Esophagus muscularis mucosa (tissue), 4 donors: Measurements from ENCODE around the gene GNG13. TPM values are rescaled to one million over a fixed set of nuclear protein-coding genes. Genes with fewer than 3 reads are reported as not detected.

ENCODE experiments used
- DNase-seq: peaks from one replicate; pipeline ENCODE4 v3.0.0-alpha.2; 2017; ENCODE audit errors: extremely low spot score
- H3K27ac ChIP-seq, 4 donors: fragments of 200-600 bp; sonication (generic); replicated peaks in 1 of 4; 1 replicate in 3 of 4; 2 replicates in 1 of 4; pipeline ENCODE4 v1.5.1; 2016 to 2019; ENCODE audit warnings: mild to moderate bottlenecking in 1 of 4
- H3K27me3 ChIP-seq, 4 donors: fragments of 200-600 bp; sonication (generic); one replicate each; pipeline versions ENCODE4 v1.5.1 to v1.6.0; 2016 to 2019
- H3K36me3 ChIP-seq, 4 donors: fragments of 200-600 bp; sonication (generic); one replicate each; pipeline ENCODE4 v1.5.1; 2016 to 2019
- H3K4me1 ChIP-seq, 4 donors: fragments of 200-600 bp; sonication (generic); one replicate each; pipeline ENCODE4 v1.5.1; 2016 to 2019
- H3K4me3 ChIP-seq, 4 donors: fragments of 200-600 bp; sonication (generic); 1 replicate in 2 of 4; 2 replicates in 2 of 4; pipeline ENCODE4 v1.5.1; 2016 to 2019; ENCODE audit warnings: mild to moderate bottlenecking in 4 of 4, moderate library complexity in 1 of 4
- H3K9me3 ChIP-seq, 4 donors: fragments of 200-600 bp; sonication (generic); 1 replicate in 3 of 4; 2 replicates in 1 of 4; pipeline ENCODE4 v1.5.1; 2016 to 2019
- EP300 ChIP-seq: sonication (generic); formaldehyde crosslinking; IDR thresholded peaks from one replicate; pipeline ENCODE4 v1.6.1; 2017; ENCODE audit warnings: antibody characterized with exemption
- POLR2A ChIP-seq: fragments of 450-650 bp; IDR thresholded peaks from one replicate; pipeline ENCODE4 v1.6.1; 2017; ENCODE audit warnings: antibody characterized with exemption, moderate library complexity, mild to moderate bottlenecking, low read depth
- POLR2AphosphoS5 ChIP-seq, 2 donors: sonication (generic); formaldehyde crosslinking; IDR thresholded peaks; one replicate each; pipeline ENCODE4 v1.6.1; 2017; ENCODE audit warnings: antibody characterized with exemption in 2 of 2
- WGBS: methylation state at CpG from one replicate; pipeline ENCODE4 v1.1.5; 2018; 5-methylcytosine and 5-hydroxymethylcytosine counted together
- intact Hi-C: fragments of 100-400 bp; cut with DNase I; formaldehyde crosslinking; loops from one replicate; pipeline ENCODE4 v1.15.1; 2023
- total RNA-seq, 4 donors: library from RNA; depleted of rRNA; stranded (reverse); fragments of >200 nt; gene quantifications; one replicate each; pipeline versions ENCODE4 v1.1.0 to v1.2.1, GENCODE V29; 2016
- TF ChIP-seq, protein P1 (sequence below), 3 experiments: fragments of 200-600 bp in 2 of 3; fragments of 450-650 bp in 1 of 3; sonication (generic) in 2 of 3; IDR thresholded peaks; one replicate each; pipeline ENCODE4 v1.5.1; 2017 to 2019; ENCODE audit warnings: antibody characterized with exemption in 3 of 3, mild to moderate bottlenecking in 2 of 3, moderate library complexity in 1 of 3

The GNG13 gene
- total RNA-seq, 4 donors from 2014 or later: not detected

DNA sequence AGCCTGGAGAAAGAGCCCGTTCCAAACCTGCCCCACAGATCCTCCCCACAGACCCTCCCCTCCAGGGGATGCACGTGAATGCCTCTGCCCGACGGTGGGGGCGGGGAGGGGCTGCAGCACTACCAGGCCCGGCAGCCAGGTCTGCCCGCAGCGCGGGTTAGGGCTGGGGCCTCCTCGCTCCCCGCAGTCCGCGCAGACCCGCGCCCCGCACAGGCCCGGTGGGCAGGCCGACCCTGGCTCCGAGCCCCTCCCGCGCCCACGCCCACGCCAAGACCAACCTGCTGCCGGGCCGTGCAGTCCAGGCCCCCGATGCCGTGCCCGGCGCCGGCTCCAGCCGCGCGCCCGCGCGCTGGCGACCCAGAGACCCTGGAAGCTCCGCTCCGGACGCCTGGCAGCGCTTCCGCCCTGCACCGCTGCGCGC lies 12.5 kb downstream of the GNG13 start, which contains the start of gene RPUSD1:
RPUSD1 (minus strand) TSS at position 404 of the 421 bp plus-strand sequence. CDS start 644 bp downstream, outside the sequence.
- TF ChIP-seq EP300 (no peak), POLR2A (no peak), POLR2AphosphoS5 (IDR thresholded peaks at IDR 0.05) (no peak)
- TF ChIP-seq, protein P1, sequence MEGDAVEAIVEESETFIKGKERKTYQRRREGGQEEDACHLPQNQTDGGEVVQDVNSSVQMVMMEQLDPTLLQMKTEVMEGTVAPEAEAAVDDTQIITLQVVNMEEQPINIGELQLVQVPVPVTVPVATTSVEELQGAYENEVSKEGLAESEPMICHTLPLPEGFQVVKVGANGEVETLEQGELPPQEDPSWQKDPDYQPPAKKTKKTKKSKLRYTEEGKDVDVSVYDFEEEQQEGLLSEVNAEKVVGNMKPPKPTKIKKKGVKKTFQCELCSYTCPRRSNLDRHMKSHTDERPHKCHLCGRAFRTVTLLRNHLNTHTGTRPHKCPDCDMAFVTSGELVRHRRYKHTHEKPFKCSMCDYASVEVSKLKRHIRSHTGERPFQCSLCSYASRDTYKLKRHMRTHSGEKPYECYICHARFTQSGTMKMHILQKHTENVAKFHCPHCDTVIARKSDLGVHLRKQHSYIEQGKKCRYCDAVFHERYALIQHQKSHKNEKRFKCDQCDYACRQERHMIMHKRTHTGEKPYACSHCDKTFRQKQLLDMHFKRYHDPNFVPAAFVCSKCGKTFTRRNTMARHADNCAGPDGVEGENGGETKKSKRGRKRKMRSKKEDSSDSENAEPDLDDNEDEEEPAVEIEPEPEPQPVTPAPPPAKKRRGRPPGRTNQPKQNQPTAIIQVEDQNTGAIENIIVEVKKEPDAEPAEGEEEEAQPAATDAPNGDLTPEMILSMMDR (IDR thresholded peaks at IDR 0.05): no peak
- H3K9me3 ChIP-seq: no peaks in the 10 kb centered on the region
- peaks cover 23 to 51% (median 37%) of the 10 kb centered on the region in 4 donors for H3K4me1 ChIP-seq
- H3K4me3 ChIP-seq: peak within 1 kb of the TSS; percentile 86 to 99 (median 96)
- DNase-seq: no peak
- 4% methylated on average over 14 of the region's 45 CpGs for WGBS
- H3K27me3 ChIP-seq: peaks cover 0 to 10% (median 3%) of the 10 kb centered on the region in 4 donors
- peak within 1 kb of the TSS; percentile 68 to 84 (median 80) for H3K27ac ChIP-seq
- intact Hi-C loops: no loop called here
- H3K36me3 ChIP-seq: peaks cover 0 to 38% (median 20%) of the 10 kb centered on the region in 4 donors

DNA sequence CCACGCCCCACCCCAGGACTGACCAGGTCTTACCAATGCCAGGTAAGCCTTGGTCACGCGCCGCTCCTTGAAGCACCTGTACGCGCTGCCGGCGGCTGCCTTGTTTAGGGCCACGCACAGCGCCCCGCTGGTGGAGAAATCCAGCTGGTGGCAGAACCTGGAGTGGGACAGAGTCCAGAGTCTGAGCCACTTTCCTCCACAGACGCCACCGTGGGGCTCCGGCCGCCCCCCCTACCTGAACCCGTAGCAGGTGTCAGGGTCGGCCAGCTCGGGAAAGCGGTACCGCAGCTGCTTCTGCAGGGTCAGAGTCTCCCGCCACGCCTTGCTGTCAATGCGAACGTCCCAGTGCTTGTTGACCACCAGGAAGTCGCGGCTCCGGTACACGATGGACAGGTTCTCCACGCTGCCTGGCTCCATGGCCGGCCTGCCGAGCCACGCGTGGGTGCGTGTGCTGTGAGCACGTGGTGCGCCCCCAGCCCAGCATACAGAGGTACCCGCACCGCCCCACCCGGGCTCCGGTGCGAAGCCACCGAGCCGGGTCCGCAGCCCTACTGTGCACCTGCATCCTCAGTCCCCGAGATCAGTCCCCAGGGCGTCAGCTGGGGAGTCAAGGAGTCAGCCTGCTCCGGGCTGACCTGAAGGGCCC lies 13.1 kb downstream of the GNG13 start:
- Histone ChIP-seq H3K4me1 (peaks cover 23 to 51% (median 37%) of the 10 kb centered on the region in 4 donors), H3K27ac (peak overlapping the region; percentile 68 to 84 (median 80)), H3K36me3 (peaks cover 0 to 32% (median 19%) of the 10 kb centered on the region in 4 donors), H3K9me3 (no peaks in the 10 kb centered on the region), H3K27me3 (peaks cover 0 to 15% (median 7%) of the 10 kb centered on the region in 4 donors), H3K4me3 (peak overlapping the region; percentile 86 to 99 (median 96))
- WGBS: 81% methylated on average over 12 of the region's 47 CpGs
- no peak for TF ChIP-seq POLR2AphosphoS5 (IDR thresholded peaks at IDR 0.05)
- no peak for TF ChIP-seq EP300
- TF ChIP-seq POLR2A: no peak
- TF ChIP-seq, protein P1 (IDR thresholded peaks at IDR 0.05): no peak
- intact Hi-C loops: no loop called here
- no peak for DNase-seq

DNA sequence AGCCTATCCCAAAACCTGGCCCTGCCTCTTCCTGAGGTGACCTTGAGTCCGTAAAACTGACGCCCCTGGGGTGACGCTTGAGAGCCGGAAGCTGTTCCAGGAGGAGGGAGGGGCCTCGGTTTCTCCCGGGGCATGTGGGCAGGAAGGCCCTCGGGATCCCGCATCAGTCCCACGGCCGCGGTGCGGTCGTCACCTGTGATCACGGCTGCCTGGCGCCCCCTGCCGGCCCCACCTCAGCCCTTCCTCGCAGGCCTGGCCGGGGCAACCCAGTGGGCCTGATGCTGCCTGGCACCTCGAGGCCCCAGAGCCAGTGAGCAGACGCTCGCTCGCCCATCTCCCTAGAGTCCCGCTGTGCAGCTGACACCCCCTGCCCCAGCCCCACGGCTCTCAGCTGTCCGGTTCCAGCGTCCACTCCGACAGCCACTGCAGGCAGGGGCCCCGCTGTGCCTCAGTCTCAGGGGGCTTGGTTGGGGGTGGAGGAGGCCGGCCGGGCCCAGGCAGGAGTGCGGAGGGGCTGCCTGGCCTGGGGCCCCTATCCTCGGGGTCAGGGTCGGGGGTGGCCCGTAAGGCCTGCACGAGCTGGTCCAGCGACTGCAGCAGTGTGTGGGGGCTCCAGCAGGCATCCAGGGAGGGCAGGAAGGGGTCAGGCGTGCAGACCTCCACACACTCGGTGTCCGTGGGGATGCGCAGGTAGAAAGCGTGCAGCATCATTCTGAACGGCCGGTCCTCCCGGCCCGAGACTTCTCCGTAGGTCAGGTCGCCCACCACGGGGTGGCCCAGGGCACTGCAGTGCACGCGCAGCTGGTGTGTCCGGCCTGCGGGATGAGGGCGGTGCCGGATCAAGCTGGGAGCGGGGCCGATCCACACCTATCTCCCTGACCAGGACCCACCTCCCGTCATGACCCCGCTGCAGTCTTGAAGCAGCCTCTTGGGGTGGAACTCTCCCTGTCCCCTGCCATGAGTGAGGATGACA lies 14.7 kb downstream of the GNG13 start:
- no peak overlapping the region for H3K4me3 ChIP-seq
- intact Hi-C loops: loop anchor here (1.0 kb wide), 1 partner anchor 75 kb away; no protein-coding TSS in a partner anchor
- peaks cover 0 to 17% (median 13%) of the 10 kb centered on the region in 4 donors for H3K36me3 ChIP-seq
- no peak overlapping the region for H3K27ac ChIP-seq
- peaks cover 23 to 51% (median 37%) of the 10 kb centered on the region in 4 donors for H3K4me1 ChIP-seq
- H3K9me3 ChIP-seq: no peaks in the 10 kb centered on the region
- H3K27me3 ChIP-seq: peaks cover 0 to 31% (median 9%) of the 10 kb centered on the region in 4 donors
- TF ChIP-seq POLR2A: no peak
- TF ChIP-seq, protein P1 (IDR thresholded peaks at IDR 0.05): peak; percentile 44 to 69 (median 46)
- no peak for DNase-seq
- 93% methylated on average over 8 of the region's 58 CpGs for WGBS

DNA sequence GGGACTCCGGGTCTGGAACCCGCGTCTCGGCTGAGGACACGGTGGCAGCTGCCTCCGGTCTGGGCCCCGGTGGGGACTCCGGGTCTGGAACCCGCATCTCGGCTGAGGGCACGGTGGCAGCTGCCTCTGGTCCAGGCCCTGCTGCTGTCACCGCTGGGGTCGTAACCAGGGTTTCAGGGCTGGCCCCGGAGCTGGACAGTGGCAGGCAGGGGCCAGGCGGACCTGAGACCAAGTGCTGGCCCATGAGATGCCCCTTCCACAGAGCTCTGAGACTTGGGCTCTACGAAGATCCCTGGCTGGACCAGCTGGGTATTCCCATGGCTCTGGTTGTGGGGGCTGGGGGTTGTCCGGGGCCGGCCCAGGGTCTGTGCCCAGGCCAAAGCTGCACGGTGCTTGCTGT lies 16.1 kb downstream of the GNG13 start:
- Histone ChIP-seq H3K4me1 (peaks cover 22 to 47% (median 36%) of the 10 kb centered on the region in 4 donors), H3K27ac (no peak overlapping the region), H3K36me3 (peaks cover 0 to 17% (median 13%) of the 10 kb centered on the region in 4 donors), H3K9me3 (no peaks in the 10 kb centered on the region), H3K4me3 (no peak overlapping the region), H3K27me3 (peaks cover 0 to 46% (median 12%) of the 10 kb centered on the region in 4 donors)
- whole genome bisulfite sequencing: 80% methylated on average over 1 of the region's 19 CpGs
- DNase-seq: no peak
- no peak for TF ChIP-seq POLR2AphosphoS5 (IDR thresholded peaks at IDR 0.05)
- TF ChIP-seq EP300: no peak
- no peak for TF ChIP-seq POLR2A
- TF ChIP-seq, protein P1 (IDR thresholded peaks at IDR 0.05): no peak
- intact Hi-C loops: no loop called here
